Endothelial cell of umbilical vein (primary cell): Measurements from ENCODE around the gene DPP3. TPM values are rescaled to one million over a fixed set of nuclear protein-coding genes. Genes with fewer than 3 reads are reported as not detected.

Source experiments
- BruUV-seq: library from RNA; stranded (reverse); fragments of 400-500 nt; replicated peaks from 2 replicates; lab custom pipeline; 2021; lab: Mats Ljungman, UMichigan
- CTCF ChIA-PET: fragments of 300-600, 350-600 bp; sonication (Branson Sonifier 250); formaldehyde crosslinking; loops from one replicate; lab custom pipeline; 2021; ENCODE audit warnings: antibody characterized with exemption, inconsistent platforms; lab: Charles Lee
- POLR2A ChIA-PET: fragments of 300-600, 350-600 bp; sonication (Branson Sonifier 250); formaldehyde crosslinking; loops from one replicate; lab custom pipeline; 2021; ENCODE audit warnings: antibody characterized with exemption, inconsistent platforms; lab: Charles Lee
- DNase-seq: peaks from one replicate; pipeline ENCODE4 v3.0.0-alpha.2; 2011; ENCODE audit warnings: low read depth, low spot score
- FAIRE-seq: peaks from 2 replicates; lab custom pipeline; 2011; peaks lifted over from hg19 to GRCh38; lab: Jason Lieb, UNC
- H2AFZ ChIP-seq: 2 replicates; pipeline ENCODE4 v1.6.0; 2012; ENCODE audit warnings: low read depth, low read length, control low read depth, inconsistent platforms
- H3K27ac ChIP-seq: 2 replicates; pipeline ENCODE4 v1.5.1; 2011; ENCODE audit warnings: low read depth, mild to moderate bottlenecking, control low read depth, low read length, moderate library complexity; ENCODE audit not compliant: insufficient read depth
- H3K27me3 ChIP-seq, 2 experiments: 2 replicates each; pipeline versions ENCODE4 v1.6.0 to v1.6.1; 2011; ENCODE audit warnings: low read length in 2 of 2, mixed read lengths in 1 of 2; ENCODE audit not compliant: control insufficient read depth in 2 of 2, insufficient read depth in 2 of 2
- H3K36me3 ChIP-seq, 2 experiments: 2 replicates in 1 of 2; 3 replicates in 1 of 2; pipeline ENCODE4 v1.5.1; 2011; ENCODE audit warnings: low read length in 2 of 2, mild to moderate bottlenecking in 1 of 2, moderate library complexity in 1 of 2; ENCODE audit not compliant: control insufficient read depth in 2 of 2, insufficient read depth in 2 of 2; ENCODE audit errors: extremely low read depth in 1 of 2
- H3K4me1 ChIP-seq: 3 replicates; pipeline ENCODE4 v1.5.1; 2011; ENCODE audit warnings: mild to moderate bottlenecking, low read length; ENCODE audit not compliant: control insufficient read depth, insufficient read depth; ENCODE audit errors: extremely low read depth
- H3K4me2 ChIP-seq: 2 replicates; pipeline ENCODE4 v1.6.1; 2011; ENCODE audit warnings: low read length, control low read depth, mixed read lengths; ENCODE audit not compliant: insufficient read depth
- H3K4me3 ChIP-seq, 3 experiments: fragments of 200-600 bp in 1 of 3; sonication (generic), shearing (Covaris generic) in 1 of 3; replicated peaks in 1 of 3; 2 replicates each; pipeline ENCODE4 v1.5.1; 2011 to 2016; ENCODE audit warnings: control low read depth in 3 of 3, low read length in 3 of 3, mild to moderate bottlenecking in 2 of 3, inconsistent platforms in 1 of 3, low read depth in 1 of 3, moderate library complexity in 1 of 3; ENCODE audit not compliant: insufficient read depth in 1 of 3
- H3K79me2 ChIP-seq: 2 replicates; pipeline ENCODE4 v1.6.0; 2012; ENCODE audit warnings: low read length, inconsistent platforms; ENCODE audit not compliant: control insufficient read depth, insufficient read depth
- H3K9ac ChIP-seq: replicated peaks from 2 replicates; pipeline ENCODE3; 2011; ENCODE audit warnings: low read length, control low read depth; ENCODE audit not compliant: insufficient read depth; ENCODE audit errors: extremely low read depth
- H3K9me1 ChIP-seq: replicated peaks from 3 replicates; pipeline ENCODE4 v1.6.0; 2011; ENCODE audit warnings: mild to moderate bottlenecking, low read length; ENCODE audit not compliant: control insufficient read depth, insufficient read depth; ENCODE audit errors: extremely low read depth
- H3K9me3 ChIP-seq: replicated peaks from 2 replicates; pipeline ENCODE4 v1.5.1; 2012; ENCODE audit warnings: low read length, inconsistent platforms; ENCODE audit not compliant: control insufficient read depth, insufficient read depth
- H4K20me1 ChIP-seq: replicated peaks from 2 replicates; pipeline ENCODE3; 2011; ENCODE audit warnings: mild to moderate bottlenecking, low read length; ENCODE audit not compliant: control insufficient read depth, insufficient read depth; ENCODE audit errors: extremely low read depth
- GATA2 ChIP-seq: IDR thresholded peaks from 2 replicates; pipeline ENCODE4 v1.7.0; 2011; ENCODE audit warnings: low read depth, mild to moderate bottlenecking, moderate library complexity, mixed read lengths, low read length; ENCODE audit not compliant: insufficient read length, insufficient read depth
- POLR2A ChIP-seq: IDR thresholded peaks from 2 replicates; pipeline ENCODE4 v1.6.1; 2012; ENCODE audit warnings: low read depth, mild to moderate bottlenecking, control low read depth, low read length
- POLR2AphosphoS5 ChIP-seq: IDR thresholded peaks from 2 replicates; pipeline ENCODE4 v1.6.1; 2012; ENCODE audit warnings: low read depth, mild to moderate bottlenecking, control low read depth, low read length, moderate library complexity; ENCODE audit not compliant: insufficient read depth
- dilution Hi-C: fragments of 300-500 bp; cut with MboI; formaldehyde crosslinking; loops from one replicate; pipeline ENCODE4 v1.15.0; 2019; ENCODE audit warnings: low sequenced_read_pairs; ENCODE audit not compliant: extremely low pct_ligation_motif_present
- intact Hi-C: fragments of 100-400 bp; cut with micrococcal nuclease; formaldehyde crosslinking; loops from one replicate; pipeline ENCODE4 v1.10.0; 2022
- polyA plus RNA-seq, 4 experiments: library from polyadenylated mRNA; depleted of rRNA in 3 of 4; stranded (reverse) in 3 of 4; unstranded in 1 of 4; fragments of >200 nt; gene quantifications; 2 replicates each; pipeline versions ENCODE4 v1.2.1 to v1.2.3, GENCODE V29; 2011 to 2012; ENCODE audit warnings: missing spikeins in 1 of 4
- total RNA-seq: library from RNA; stranded (reverse); gene quantifications from 2 replicates; pipeline ENCODE4 v1.2.3, GENCODE V29; 2021
- TF ChIP-seq, protein P1 (sequence below), 2 donors: IDR thresholded peaks; 1 replicate in 1 of 2; 2 replicates in 1 of 2; pipeline ENCODE4 v1.5.1; 2011; ENCODE audit warnings: low read length in 2 of 2, mild to moderate bottlenecking in 2 of 2, moderate library complexity in 2 of 2, control low read depth in 1 of 2, inconsistent platforms in 1 of 2, low read depth in 1 of 2; ENCODE audit not compliant: insufficient read depth in 1 of 2; ENCODE audit errors: extremely low read depth in 1 of 2
- TF ChIP-seq, protein P2 (sequence below): IDR thresholded peaks from 2 replicates; pipeline ENCODE4 v1.6.1; 2011; ENCODE audit not compliant: insufficient read depth, insufficient read length

Gene DPP3
- total and polyA plus RNA-seq, 2 donors (not counting 3 experiments of a cell fraction or from before 2014, with no cell fraction given): 46.4 to 50.4 TPM

DNA sequence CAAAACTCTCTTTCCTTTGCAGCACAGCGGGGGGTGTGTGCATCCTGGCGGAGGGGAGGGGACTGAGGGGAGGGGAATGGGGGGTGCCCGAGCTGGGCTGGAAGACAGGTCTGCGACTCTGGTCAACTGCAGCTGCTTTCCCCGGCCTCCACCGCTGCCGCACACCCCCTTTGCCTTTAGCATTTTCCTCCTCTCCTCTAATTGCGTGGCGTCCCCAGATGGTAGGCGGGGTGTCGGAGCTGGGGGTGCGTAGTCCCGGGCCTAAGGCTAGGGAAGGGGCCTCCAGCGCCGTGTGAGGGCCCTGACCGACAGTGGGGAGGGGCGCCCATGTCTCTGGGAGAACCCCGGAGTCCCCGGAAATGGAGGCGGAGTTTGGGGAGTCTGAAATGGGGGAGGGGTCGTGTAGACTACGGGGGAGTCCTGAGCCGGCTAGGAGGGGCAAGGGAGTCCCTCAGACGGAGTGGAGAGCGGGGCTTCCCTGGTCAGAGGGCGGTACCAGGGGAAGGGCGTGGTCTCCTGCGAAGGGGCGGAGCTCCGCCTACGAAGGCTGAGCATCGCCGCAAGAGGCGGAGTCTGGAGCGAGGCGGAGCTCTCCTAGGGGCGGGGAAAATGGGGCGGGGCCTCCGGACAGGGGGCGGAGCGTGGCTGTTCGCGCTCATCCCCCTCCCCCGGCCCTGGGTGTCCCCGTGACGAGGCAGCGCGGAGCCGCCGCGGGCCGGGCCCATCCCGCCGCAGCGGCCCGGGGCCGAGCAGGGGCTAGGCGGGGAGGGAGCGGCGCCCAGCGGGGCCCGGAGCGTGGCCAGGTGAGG lies 13.8 kb upstream of the DPP3 start, which contains the start of gene PELI3:
PELI3 (plus strand) TSS at position 681 of the 809 bp plus-strand sequence. CDS start 1,224 bp downstream, outside the sequence.
- ChIA-PET POLR2A (interaction anchor here (0.6 to 1.2 kb wide), 3 partner anchors 14 to 141 kb away, joined by 3 to 15 read pairs (median 4); partner anchors contain the start of gene DPP3), CTCF (interaction anchor here (0.6 to 2.4 kb wide), 10 partner anchors 12 to 274 kb away, joined by 3 to 12 read pairs (median 4); partner anchors contain the start of genes BBS1, DPP3 and MRPL11)
- peak within 1 kb of the TSS; percentile 85 for H3K4me2 ChIP-seq
- H3K9ac ChIP-seq: peak within 1 kb of the TSS; percentile 41
- dilution Hi-C loops (no loop called here), intact Hi-C loops (loop anchor here (1.0 to 2.0 kb wide), 3 partner anchors 14 to 46 kb away; partner anchors contain the start of genes BBS1, DPP3 and NPAS4)
- H3K9me3 ChIP-seq: no peaks in the 10 kb centered on the region
- H3K4me1 ChIP-seq: peaks cover 10% of the 10 kb centered on the region
- FAIRE-seq (peak; percentile 96), DNase-seq (peak; percentile 90)
- no peaks in the 10 kb centered on the region for H3K9me1 ChIP-seq
- no peak within 1 kb of the TSS for H3K27ac ChIP-seq
- no peaks in the 10 kb centered on the region for H3K79me2 ChIP-seq
- H3K4me3 ChIP-seq: peak within 1 kb of the TSS; percentile 63 to 83 (median 65)
- H4K20me1 ChIP-seq: no peaks in the 10 kb centered on the region
- H3K27me3 ChIP-seq: peaks cover 0 to 2% of the 10 kb centered on the region in 2 experiments
- no TSS peak for BruUV-seq
- no peaks in the 10 kb centered on the region for H3K36me3 ChIP-seq
- peak; percentile 35 for TF ChIP-seq POLR2AphosphoS5
- TF ChIP-seq POLR2A: no peak
- peak within 1 kb of the TSS; percentile 98 for H2AFZ ChIP-seq

DNA sequence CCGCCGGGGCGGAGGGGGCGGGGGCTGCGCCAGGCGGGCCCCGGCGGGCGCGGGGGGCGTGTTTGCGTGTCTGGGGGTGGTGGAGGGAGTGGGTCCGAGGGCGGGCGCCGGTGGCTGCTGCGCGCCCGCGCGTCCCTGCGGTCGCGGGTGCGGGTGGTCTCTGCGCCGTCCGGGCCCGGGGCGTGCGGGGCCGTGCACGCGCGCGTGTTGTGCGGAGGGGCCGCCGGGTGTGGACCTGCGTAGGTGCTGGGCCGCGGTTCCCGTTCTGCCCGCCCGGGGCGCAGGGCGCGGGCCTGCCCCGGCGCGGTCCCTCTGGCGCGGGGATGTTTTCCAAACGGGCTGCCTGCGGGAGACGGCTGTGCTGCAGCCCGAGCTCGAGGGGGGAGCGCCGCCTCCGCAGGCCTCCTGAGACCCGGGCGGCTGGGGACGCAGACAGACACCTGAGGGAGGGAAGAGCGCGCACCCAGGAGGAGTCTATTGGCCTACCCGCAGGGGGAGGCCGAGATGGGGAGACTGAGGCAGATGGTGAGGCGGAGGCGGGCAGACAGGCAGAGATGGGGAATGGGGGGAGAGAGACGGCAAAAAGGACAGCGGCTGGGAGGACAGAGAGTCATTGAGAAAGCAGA lies 13.1 kb upstream of the DPP3 start:
- peak overlapping the region; percentile 26 for H3K4me2 ChIP-seq
- ChIA-PET POLR2A (interaction anchor here (1.2 kb wide), 1 partner anchor 13 kb away, joined by 15 read pairs; the partner anchor contains the start of gene DPP3), CTCF (interaction anchor here (0.6 to 2.4 kb wide), 9 partner anchors 11 to 348 kb away, joined by 3 to 12 read pairs (median 4); partner anchors contain the start of genes BBS1, DPP3 and MRPL11)
- H3K27me3 ChIP-seq: peaks cover 0 to 2% of the 10 kb centered on the region in 2 experiments
- peak overlapping the region; percentile 32 for H2AFZ ChIP-seq
- peak overlapping the region; percentile 4 for H3K9ac ChIP-seq
- H3K4me3 ChIP-seq: peak overlapping the region; percentile 7 to 63 (median 32)
- dilution Hi-C loops: no loop called here
- peaks cover 10% of the 10 kb centered on the region for H3K4me1 ChIP-seq
- no peak overlapping the region for H3K27ac ChIP-seq
- no TSS peak for BruUV-seq
- no peaks in the 10 kb centered on the region for H3K36me3 ChIP-seq
- intact Hi-C loops: loop anchor here (2.0 kb wide), 1 partner anchor 46 kb away; the partner anchor contains the start of gene NPAS4
- no peaks in the 10 kb centered on the region for H4K20me1 ChIP-seq
- no peaks in the 10 kb centered on the region for H3K9me3 ChIP-seq
- FAIRE-seq (no peak), DNase-seq (peak; percentile 19)
- no peaks in the 10 kb centered on the region for H3K79me2 ChIP-seq
- TF ChIP-seq GATA2 (no peak), POLR2AphosphoS5 (peak; percentile 23)
- TF ChIP-seq, protein P1, sequence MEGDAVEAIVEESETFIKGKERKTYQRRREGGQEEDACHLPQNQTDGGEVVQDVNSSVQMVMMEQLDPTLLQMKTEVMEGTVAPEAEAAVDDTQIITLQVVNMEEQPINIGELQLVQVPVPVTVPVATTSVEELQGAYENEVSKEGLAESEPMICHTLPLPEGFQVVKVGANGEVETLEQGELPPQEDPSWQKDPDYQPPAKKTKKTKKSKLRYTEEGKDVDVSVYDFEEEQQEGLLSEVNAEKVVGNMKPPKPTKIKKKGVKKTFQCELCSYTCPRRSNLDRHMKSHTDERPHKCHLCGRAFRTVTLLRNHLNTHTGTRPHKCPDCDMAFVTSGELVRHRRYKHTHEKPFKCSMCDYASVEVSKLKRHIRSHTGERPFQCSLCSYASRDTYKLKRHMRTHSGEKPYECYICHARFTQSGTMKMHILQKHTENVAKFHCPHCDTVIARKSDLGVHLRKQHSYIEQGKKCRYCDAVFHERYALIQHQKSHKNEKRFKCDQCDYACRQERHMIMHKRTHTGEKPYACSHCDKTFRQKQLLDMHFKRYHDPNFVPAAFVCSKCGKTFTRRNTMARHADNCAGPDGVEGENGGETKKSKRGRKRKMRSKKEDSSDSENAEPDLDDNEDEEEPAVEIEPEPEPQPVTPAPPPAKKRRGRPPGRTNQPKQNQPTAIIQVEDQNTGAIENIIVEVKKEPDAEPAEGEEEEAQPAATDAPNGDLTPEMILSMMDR (IDR thresholded peaks at IDR 0.05; ENCODE audit: extremely low read depth in 1 of 2, insufficient read depth in 1 of 2, low read depth in 1 of 2, low read length in 2 of 2): peak; percentile 20 to 29
- TF ChIP-seq, protein P2, sequence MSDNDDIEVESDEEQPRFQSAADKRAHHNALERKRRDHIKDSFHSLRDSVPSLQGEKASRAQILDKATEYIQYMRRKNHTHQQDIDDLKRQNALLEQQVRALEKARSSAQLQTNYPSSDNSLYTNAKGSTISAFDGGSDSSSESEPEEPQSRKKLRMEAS: no peak
- H3K9me1 ChIP-seq: no peaks in the 10 kb centered on the region
